K562 (cell line): ENCODE data around the gene METTL15. TPM values are rescaled to one million over a fixed set of nuclear protein-coding genes. Genes with fewer than 3 reads are reported as not detected.

ENCODE experiments used
- CHD4 ChIP-seq: fragments of 200-600 bp; sonication (generic); IDR thresholded peaks from 3 replicates; pipeline ENCODE4 v1.6.1; 2012; ENCODE audit warnings: low read depth, mild to moderate bottlenecking, mixed read lengths, low read length, inconsistent platforms; ENCODE audit not compliant: insufficient read depth, insufficient replicate concordance, poor library complexity, severe bottlenecking
- EP400 ChIP-seq: fragments of 450-650 bp; IDR thresholded peaks from 2 replicates; pipeline ENCODE4 v1.6.1; 2017; ENCODE audit warnings: antibody characterized with exemption, mild to moderate bottlenecking, moderate library complexity
- FOXP1 ChIP-seq: sonication (generic); formaldehyde crosslinking; IDR thresholded peaks from 2 replicates; pipeline ENCODE4 v1.8.0; 2022; ENCODE audit warnings: mild to moderate bottlenecking, missing genetic modification reagents
- GATA2 ChIP-seq: sonication (generic); formaldehyde crosslinking; IDR thresholded peaks from 2 replicates; pipeline ENCODE4 v1.4.0; 2020; ENCODE audit warnings: mild to moderate bottlenecking, missing genetic modification reagents
- MECOM ChIP-seq: fragments of 250-450 bp; sonication (Bioruptor Pico); IDR thresholded peaks from 2 replicates; pipeline ENCODE4 v1.8.0; 2022; ENCODE audit warnings: inconsistent platforms
- MIER1 ChIP-seq: fragments of 450-650 bp; IDR thresholded peaks from 2 replicates; pipeline ENCODE4 v1.6.1; 2016; ENCODE audit warnings: antibody characterized with exemption, mild to moderate bottlenecking, low read depth
- PCBP1 ChIP-seq: fragments of 200-400 bp; formaldehyde crosslinking; IDR thresholded peaks from 2 replicates; pipeline ENCODE4 v1.6.1; 2018; ENCODE audit warnings: mild to moderate bottlenecking, low read depth, low read length; ENCODE audit not compliant: poor library complexity, severe bottlenecking
- PURB ChIP-seq: sonication (generic); formaldehyde crosslinking; IDR thresholded peaks from 2 replicates; pipeline ENCODE4 v1.9.0; 2021; ENCODE audit warnings: low read depth, mild to moderate bottlenecking, missing genetic modification reagents
- SMARCB1 ChIP-seq: IDR thresholded peaks from 2 replicates; pipeline ENCODE4 v1.6.1; 2011; ENCODE audit warnings: improper control_type of control experiment, low read depth; ENCODE audit not compliant: insufficient read length
- SREBF2 ChIP-seq: sonication (generic); formaldehyde crosslinking; IDR thresholded peaks from 2 replicates; pipeline ENCODE4 v1.4.0; 2020; ENCODE audit warnings: mild to moderate bottlenecking, missing genetic modification reagents
- TAF15 ChIP-seq: fragments of 200-400 bp; formaldehyde crosslinking; IDR thresholded peaks from 2 replicates; pipeline ENCODE4 v1.6.1; 2017; ENCODE audit warnings: mild to moderate bottlenecking, low read depth, low read length, moderate library complexity
- ZNF347 ChIP-seq: fragments of 450-650 bp; formaldehyde crosslinking; IDR thresholded peaks from 2 replicates; pipeline ENCODE4 v1.4.0; 2020; ENCODE audit warnings: low read depth, mild to moderate bottlenecking, moderate library complexity
- polyA plus RNA-seq, 8 experiments: library from polyadenylated mRNA; depleted of rRNA in 4 of 8; stranded (reverse) in 5 of 8; unstranded in 3 of 8; fragments of >200 nt; fragmentation: Nextera tagmentation in 2 of 8; fragmentation: Illumina TruSeq in 1 of 8; extraction: Ambion mirVana in 2 of 8; extraction: Trizol in 1 of 8; gene quantifications; 2 replicates each; pipeline versions ENCODE4 v1.2.1 to v1.2.3, GENCODE V29; 2011 to 2014; ENCODE audit warnings: inconsistent platforms in 1 of 8, missing spikeins in 1 of 8
- total RNA-seq, 7 experiments: library from RNA; depleted of rRNA in 6 of 7; stranded (reverse); fragments of >200 nt in 6 of 7; fragmentation: Illumina TruSeq in 2 of 7; extraction: Trizol in 2 of 7; gene quantifications; 2 replicates each; pipeline versions ENCODE4 v1.2.1 to v1.2.3, GENCODE V29; 2011 to 2021; ENCODE audit warnings: low replicate concordance in 1 of 7
- TF ChIP-seq, protein P1 (sequence below), 2 experiments: fragments of 450-650 bp; formaldehyde crosslinking in 1 of 2; IDR thresholded peaks; 2 replicates each; pipeline versions ENCODE4 v1.4.0 to v1.6.1; 2014 to 2020; ENCODE audit warnings: mild to moderate bottlenecking in 2 of 2, borderline replicate concordance in 1 of 2, low read depth in 1 of 2
- TF ChIP-seq, protein P2 (sequence below), 3 experiments: fragments of 200-800 bp in 1 of 3; sonication (Bioruptor generic) in 1 of 3; sonication (generic) in 1 of 3; formaldehyde crosslinking in 1 of 3; IDR thresholded peaks; 2 replicates each; pipeline versions ENCODE4 v1.6.1 to v1.8.0; 2016 to 2022; ENCODE audit warnings: mild to moderate bottlenecking in 2 of 3, missing compliant biosample characterization in 2 of 3, missing genetic modification characterization in 2 of 3, missing genetic modification reagents in 1 of 3
- TF ChIP-seq, protein P3 (sequence below), 2 experiments: IDR thresholded peaks; 2 replicates each; pipeline ENCODE4 v1.6.1; 2012; ENCODE audit warnings: improper control_type of control experiment in 2 of 2, low read depth in 2 of 2, low read length in 2 of 2, borderline replicate concordance in 1 of 2

METTL15 gene
- total and polyA plus RNA-seq, 9 of the 15 experiments (the other 6 are each of a cell fraction or from before 2014, with no cell fraction given): 10.7 to 21.7 (median 15.9) TPM

DNA sequence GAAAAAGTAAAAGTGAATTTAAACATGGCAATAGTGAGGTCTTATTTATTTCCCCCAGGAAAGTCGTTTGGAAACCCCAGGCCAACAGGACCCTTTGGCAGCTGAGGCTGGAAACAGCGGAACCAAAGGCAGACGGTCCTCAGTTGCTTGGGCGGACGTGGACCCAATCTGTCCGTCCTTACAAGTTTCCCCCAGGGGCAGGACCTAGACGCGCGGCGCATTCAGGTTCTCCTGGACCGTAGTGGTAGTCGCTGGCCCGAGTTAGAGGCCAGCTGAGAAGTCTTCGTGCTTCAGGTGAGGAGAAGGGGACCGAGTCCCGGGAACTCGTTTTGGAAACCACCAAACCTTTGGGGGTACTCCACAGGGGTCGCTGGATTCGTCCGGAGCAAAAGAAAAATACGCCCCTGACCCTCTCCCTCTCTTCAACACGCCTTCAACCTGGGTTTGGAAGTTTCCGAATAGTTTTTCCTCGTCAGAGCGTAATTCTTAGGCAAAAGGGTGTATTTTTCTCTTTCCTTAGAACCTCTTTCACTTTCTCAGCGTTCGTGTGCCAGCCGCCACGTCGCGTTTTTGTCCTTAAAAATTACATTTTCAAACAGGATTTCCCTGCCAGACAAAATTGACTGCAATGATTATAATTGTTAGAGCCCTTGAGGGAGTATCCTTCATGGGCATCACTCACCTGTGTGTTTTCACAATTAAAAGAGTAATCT, 2.1 kb downstream of the METTL15 start (continued):
- TF ChIP-seq, protein P1, sequence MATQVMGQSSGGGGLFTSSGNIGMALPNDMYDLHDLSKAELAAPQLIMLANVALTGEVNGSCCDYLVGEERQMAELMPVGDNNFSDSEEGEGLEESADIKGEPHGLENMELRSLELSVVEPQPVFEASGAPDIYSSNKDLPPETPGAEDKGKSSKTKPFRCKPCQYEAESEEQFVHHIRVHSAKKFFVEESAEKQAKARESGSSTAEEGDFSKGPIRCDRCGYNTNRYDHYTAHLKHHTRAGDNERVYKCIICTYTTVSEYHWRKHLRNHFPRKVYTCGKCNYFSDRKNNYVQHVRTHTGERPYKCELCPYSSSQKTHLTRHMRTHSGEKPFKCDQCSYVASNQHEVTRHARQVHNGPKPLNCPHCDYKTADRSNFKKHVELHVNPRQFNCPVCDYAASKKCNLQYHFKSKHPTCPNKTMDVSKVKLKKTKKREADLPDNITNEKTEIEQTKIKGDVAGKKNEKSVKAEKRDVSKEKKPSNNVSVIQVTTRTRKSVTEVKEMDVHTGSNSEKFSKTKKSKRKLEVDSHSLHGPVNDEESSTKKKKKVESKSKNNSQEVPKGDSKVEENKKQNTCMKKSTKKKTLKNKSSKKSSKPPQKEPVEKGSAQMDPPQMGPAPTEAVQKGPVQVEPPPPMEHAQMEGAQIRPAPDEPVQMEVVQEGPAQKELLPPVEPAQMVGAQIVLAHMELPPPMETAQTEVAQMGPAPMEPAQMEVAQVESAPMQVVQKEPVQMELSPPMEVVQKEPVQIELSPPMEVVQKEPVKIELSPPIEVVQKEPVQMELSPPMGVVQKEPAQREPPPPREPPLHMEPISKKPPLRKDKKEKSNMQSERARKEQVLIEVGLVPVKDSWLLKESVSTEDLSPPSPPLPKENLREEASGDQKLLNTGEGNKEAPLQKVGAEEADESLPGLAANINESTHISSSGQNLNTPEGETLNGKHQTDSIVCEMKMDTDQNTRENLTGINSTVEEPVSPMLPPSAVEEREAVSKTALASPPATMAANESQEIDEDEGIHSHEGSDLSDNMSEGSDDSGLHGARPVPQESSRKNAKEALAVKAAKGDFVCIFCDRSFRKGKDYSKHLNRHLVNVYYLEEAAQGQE (IDR thresholded peaks at IDR 0.05; ENCODE audit: borderline replicate concordance): no peak
- TF ChIP-seq, protein P1 (CRISPR knock-in tag; IDR thresholded peaks at IDR 0.05; ENCODE audit: low read depth): no peak
- TF ChIP-seq CHD4 (no peak), FOXP1 (CRISPR knock-in tag) (no peak), GATA2 (CRISPR knock-in tag) (no peak), EP400 (peak; percentile 76), SMARCB1 (no peak), TAF15 (no peak), MIER1 (no peak), ZNF347 (CRISPR knock-in tag) (no peak), SREBF2 (CRISPR knock-in tag) (no peak), MECOM (no peak), PCBP1 (no peak), PURB (CRISPR knock-in tag) (no peak)
- TF ChIP-seq, protein P2, sequence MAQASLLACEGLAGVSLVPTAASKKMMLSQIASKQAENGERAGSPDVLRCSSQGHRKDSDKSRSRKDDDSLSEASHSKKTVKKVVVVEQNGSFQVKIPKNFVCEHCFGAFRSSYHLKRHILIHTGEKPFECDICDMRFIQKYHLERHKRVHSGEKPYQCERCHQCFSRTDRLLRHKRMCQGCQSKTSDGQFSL (CRISPR knock-in tag; IDR thresholded peaks at IDR 0.05): no peak
- TF ChIP-seq, protein P2 (tag; IDR thresholded peaks at IDR 0.05): no peak
- TF ChIP-seq, protein P3, sequence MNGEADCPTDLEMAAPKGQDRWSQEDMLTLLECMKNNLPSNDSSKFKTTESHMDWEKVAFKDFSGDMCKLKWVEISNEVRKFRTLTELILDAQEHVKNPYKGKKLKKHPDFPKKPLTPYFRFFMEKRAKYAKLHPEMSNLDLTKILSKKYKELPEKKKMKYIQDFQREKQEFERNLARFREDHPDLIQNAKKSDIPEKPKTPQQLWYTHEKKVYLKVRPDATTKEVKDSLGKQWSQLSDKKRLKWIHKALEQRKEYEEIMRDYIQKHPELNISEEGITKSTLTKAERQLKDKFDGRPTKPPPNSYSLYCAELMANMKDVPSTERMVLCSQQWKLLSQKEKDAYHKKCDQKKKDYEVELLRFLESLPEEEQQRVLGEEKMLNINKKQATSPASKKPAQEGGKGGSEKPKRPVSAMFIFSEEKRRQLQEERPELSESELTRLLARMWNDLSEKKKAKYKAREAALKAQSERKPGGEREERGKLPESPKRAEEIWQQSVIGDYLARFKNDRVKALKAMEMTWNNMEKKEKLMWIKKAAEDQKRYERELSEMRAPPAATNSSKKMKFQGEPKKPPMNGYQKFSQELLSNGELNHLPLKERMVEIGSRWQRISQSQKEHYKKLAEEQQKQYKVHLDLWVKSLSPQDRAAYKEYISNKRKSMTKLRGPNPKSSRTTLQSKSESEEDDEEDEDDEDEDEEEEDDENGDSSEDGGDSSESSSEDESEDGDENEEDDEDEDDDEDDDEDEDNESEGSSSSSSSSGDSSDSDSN (IDR thresholded peaks at IDR 0.05; ENCODE audit: borderline replicate concordance in 1 of 2, low read depth in 2 of 2, low read length in 2 of 2): peak in 1 of 2 experiments; percentile 75; a peak in 1 of 4 replicates
